WERI-Rb-1 (cell line): ENCODE measurements around the gene MYL12A.

Experiments
- DNase-seq: peaks from one replicate; pipeline ENCODE4 v3.0.0-alpha.2; 2020
- H3K27ac ChIP-seq: fragments of 250-450 bp; sonication (Bioruptor Pico); 2 replicates; pipeline ENCODE4 v1.5.1; 2020; ENCODE audit warnings: mild to moderate bottlenecking, moderate library complexity
- H3K27me3 ChIP-seq: fragments of 250-450 bp; sonication (Bioruptor Pico); 2 replicates; pipeline ENCODE4 v1.5.1; 2021; ENCODE audit warnings: mild to moderate bottlenecking, low read depth, moderate library complexity; ENCODE audit not compliant: insufficient read depth, severe bottlenecking
- H3K36me3 ChIP-seq: fragments of 250-450 bp; sonication (Bioruptor Pico); 2 replicates; pipeline ENCODE4 v1.5.1; 2020; ENCODE audit warnings: mild to moderate bottlenecking, moderate library complexity
- H3K4me3 ChIP-seq: 2 replicates; pipeline ENCODE4 v1.5.1; 2011; ENCODE audit warnings: low read depth, mild to moderate bottlenecking, control low read depth, low read length
- H3K9me3 ChIP-seq: fragments of 250-450 bp; sonication (Bioruptor Pico); 2 replicates; pipeline ENCODE4 v1.5.1; 2021; ENCODE audit warnings: mild to moderate bottlenecking, moderate library complexity; ENCODE audit not compliant: severe bottlenecking
- TF ChIP-seq, protein P1 (sequence below): IDR thresholded peaks from 2 replicates; pipeline ENCODE4 v1.5.1; 2011; ENCODE audit warnings: low read depth, mild to moderate bottlenecking, control low read depth, inconsistent platforms, low read length

Gene MYL12A

GRCh38 chr18:3211236-3211992, 36.2 kb upstream of the MYL12A start:
- no peak for DNase-seq
- H3K36me3 ChIP-seq: no peaks in the 10 kb centered on the region; the same call in 1 of the 2 replicates
- H3K27ac ChIP-seq: no peak overlapping the region

GRCh38 chr18:3212657-3213056, 34.9 kb upstream of the MYL12A start:
- Histone ChIP-seq H3K36me3 (no peaks in the 10 kb centered on the region; the same call in 1 of the 2 replicates), H3K9me3 (no peaks in the 10 kb centered on the region), H3K27ac (no peak overlapping the region), H3K4me3 (no peak overlapping the region), H3K27me3 (no peaks in the 10 kb centered on the region)
- DNase-seq: no peak
- TF ChIP-seq, protein P1, sequence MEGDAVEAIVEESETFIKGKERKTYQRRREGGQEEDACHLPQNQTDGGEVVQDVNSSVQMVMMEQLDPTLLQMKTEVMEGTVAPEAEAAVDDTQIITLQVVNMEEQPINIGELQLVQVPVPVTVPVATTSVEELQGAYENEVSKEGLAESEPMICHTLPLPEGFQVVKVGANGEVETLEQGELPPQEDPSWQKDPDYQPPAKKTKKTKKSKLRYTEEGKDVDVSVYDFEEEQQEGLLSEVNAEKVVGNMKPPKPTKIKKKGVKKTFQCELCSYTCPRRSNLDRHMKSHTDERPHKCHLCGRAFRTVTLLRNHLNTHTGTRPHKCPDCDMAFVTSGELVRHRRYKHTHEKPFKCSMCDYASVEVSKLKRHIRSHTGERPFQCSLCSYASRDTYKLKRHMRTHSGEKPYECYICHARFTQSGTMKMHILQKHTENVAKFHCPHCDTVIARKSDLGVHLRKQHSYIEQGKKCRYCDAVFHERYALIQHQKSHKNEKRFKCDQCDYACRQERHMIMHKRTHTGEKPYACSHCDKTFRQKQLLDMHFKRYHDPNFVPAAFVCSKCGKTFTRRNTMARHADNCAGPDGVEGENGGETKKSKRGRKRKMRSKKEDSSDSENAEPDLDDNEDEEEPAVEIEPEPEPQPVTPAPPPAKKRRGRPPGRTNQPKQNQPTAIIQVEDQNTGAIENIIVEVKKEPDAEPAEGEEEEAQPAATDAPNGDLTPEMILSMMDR: no peak

More at GRCh38 chr18:3211236-3211992, 36.2 kb upstream of the MYL12A start:
- H3K4me3 ChIP-seq: no peak overlapping the region
- TF ChIP-seq, protein P1: no peak
- no peaks in the 10 kb centered on the region for H3K9me3 ChIP-seq
- H3K27me3 ChIP-seq: no peaks in the 10 kb centered on the region

DNA sequence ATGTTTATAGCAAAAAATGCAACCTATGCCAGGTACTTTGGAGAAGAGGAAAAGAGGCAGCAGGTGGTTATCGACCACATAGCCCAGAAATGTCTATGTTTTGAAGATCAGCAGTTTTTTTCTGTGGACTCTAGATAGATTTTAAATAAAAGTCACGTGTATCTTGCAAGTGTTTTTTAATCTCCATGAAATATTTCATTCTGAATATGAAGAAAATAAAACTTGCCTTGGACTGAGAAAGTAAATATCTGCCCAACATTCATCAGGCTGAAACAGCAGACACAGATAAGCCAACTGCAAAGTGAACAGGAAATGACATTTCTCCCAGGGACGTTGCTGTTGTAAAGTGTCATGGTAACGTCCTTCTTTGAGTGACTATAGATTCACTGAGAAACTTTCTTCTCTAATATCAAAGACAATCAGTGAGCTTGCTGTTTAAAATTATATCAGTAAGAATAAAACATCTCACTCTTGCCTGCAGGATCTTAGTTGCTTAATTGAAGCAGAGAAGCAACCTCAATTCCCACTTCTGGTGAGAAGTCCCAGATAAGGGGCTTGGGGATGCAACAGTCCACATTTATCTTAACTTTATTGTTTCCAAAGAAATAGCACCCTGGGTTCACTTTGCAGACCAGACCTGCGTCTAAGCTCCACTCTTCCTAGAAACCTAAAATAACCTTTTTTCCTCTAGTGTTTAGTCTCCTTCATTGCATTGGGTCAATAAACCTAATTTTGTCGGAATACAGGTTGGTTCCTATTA, 34.1 kb upstream of the MYL12A start:
- H3K27me3 ChIP-seq: no peaks in the 10 kb centered on the region
- no peak for DNase-seq
- TF ChIP-seq, protein P1: no peak
- H3K4me3 ChIP-seq: no peak overlapping the region
- H3K9me3 ChIP-seq: no peaks in the 10 kb centered on the region
- no peaks in the 10 kb centered on the region; the same call in 1 of the 2 replicates for H3K36me3 ChIP-seq
- no peak overlapping the region for H3K27ac ChIP-seq

DNA sequence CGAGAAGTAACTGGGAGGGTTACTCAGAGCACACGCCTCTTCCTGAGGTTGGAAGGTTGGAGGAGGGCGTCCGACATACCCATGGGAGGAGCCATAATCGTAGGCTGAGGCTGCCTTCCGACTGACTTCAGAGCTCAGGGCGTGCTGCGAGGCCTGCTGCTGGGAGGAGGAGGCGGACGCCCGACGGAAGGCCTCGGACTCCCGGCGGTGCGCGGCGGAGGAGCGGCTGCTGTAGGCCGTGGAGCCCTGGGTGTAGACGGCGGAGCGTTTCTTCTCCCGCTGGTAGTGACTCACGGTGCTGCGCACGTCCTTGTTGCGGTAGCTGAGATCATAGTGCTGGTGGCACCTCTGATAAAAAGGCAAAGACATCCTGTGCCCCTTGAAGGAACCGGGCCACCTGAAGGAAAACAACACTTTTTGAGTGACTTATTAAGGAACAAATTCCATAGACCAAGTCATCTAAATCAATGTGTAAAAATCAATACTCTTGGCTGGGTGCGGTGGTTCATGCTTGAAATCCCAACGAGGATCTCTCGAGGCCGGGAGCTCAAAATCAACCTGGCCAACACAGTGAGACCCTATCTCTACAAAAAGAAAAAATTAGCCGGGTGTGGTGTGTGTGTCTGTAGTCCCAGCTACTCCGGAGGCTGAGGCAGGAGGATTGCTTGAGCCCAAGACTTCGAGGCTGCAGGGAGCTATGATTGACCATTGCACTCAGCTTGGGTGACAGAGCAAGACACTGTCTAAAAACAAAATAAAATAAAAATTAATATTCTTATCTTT, 32.6 kb upstream of the MYL12A start:
- TF ChIP-seq, protein P1: no peak
- H3K9me3 ChIP-seq: no peaks in the 10 kb centered on the region
- no peak overlapping the region for H3K4me3 ChIP-seq
- no peaks in the 10 kb centered on the region; the same call in 1 of the 2 replicates for H3K36me3 ChIP-seq
- DNase-seq: no peak
- H3K27ac ChIP-seq: no peak overlapping the region
- no peaks in the 10 kb centered on the region for H3K27me3 ChIP-seq

GRCh38 chr18:3216987-3217386, 30.6 kb upstream of the MYL12A start:
- Histone ChIP-seq H3K27ac (no peak overlapping the region), H3K4me3 (no peak overlapping the region), H3K36me3 (no peaks in the 10 kb centered on the region; the same call in 1 of the 2 replicates), H3K9me3 (no peaks in the 10 kb centered on the region), H3K27me3 (no peaks in the 10 kb centered on the region)
- TF ChIP-seq, protein P1: no peak
- DNase-seq: no peak
